GM19452 (cell line): ENCODE measurements around the gene NPHP3.
"Not testable (repeated sequence)": the region's sequence is repeated elsewhere in the genome, so short reads cannot be mapped to it uniquely, and the experiment has no call there.

Source experiments
- ATAC-seq: cut with Tn5 transposase; IDR thresholded peaks from one replicate; pipeline ENCODE4 v1.9.1; 2021; ENCODE audit not compliant: unreplicated experiment

Gene NPHP3

GRCh38 chr3:132650153-132650552 lies 72.1 kb downstream of the NPHP3 start:
- ATAC-seq = no peak

GRCh38 chr3:132645058-132645457 lies 77.2 kb downstream of the NPHP3 start:
- ATAC-seq = no peak

GRCh38 chr3:132643366-132643765 lies 78.8 kb downstream of the NPHP3 start:
- no peak for ATAC-seq

GRCh38 chr3:132642539-132642847 lies 79.7 kb downstream of the NPHP3 start:
- ATAC-seq = no peak

GRCh38 chr3:132641837-132642538 lies 80.2 kb downstream of the NPHP3 start:
- ATAC-seq = no peak

GRCh38 chr3:132641427-132641826 lies 80.8 kb downstream of the NPHP3 start:
- not testable (repeated sequence) for ATAC-seq

GRCh38 chr3:132638706-132639105 lies 83.5 kb downstream of the NPHP3 start:
- ATAC-seq = no peak

- ATAC-seq = no peak
Observed at GRCh38 chr3:132637590-132637989, 84.6 kb downstream of the NPHP3 start.

- no peak for ATAC-seq
Observed at GRCh38 chr3:132635052-132635451, 87.2 kb downstream of the NPHP3 start.
